HUES64 (cell line): ENCODE data around the gene KRTAP5-9.
"Not testable (repeated sequence)": the region's sequence is repeated elsewhere in the genome, so short reads cannot be mapped to it uniquely, and the experiment has no call there.

Experiments
- H3K27ac ChIP-seq: 2 replicates; pipeline ENCODE4 v1.7.0; 2013; ENCODE audit warnings: low read depth, low read length, inconsistent platforms
- H3K27me3 ChIP-seq: 2 replicates; pipeline ENCODE4 v1.6.1; 2013; ENCODE audit warnings: mild to moderate bottlenecking, low read length; ENCODE audit not compliant: insufficient read depth
- H3K36me3 ChIP-seq: 2 replicates; pipeline ENCODE4 v1.6.1; 2013; ENCODE audit warnings: mild to moderate bottlenecking, low read length; ENCODE audit not compliant: insufficient read depth
- H3K4me1 ChIP-seq: 2 replicates; pipeline ENCODE4 v1.6.1; 2013; ENCODE audit warnings: mild to moderate bottlenecking, low read length, moderate library complexity; ENCODE audit not compliant: insufficient read depth
- H3K4me3 ChIP-seq: 2 replicates; pipeline ENCODE4 v1.5.1; 2013; ENCODE audit warnings: mild to moderate bottlenecking, low read length, moderate library complexity
- H3K9ac ChIP-seq: 2 replicates; pipeline ENCODE4 v1.6.1; 2013; ENCODE audit warnings: mild to moderate bottlenecking, low read depth, low read length
- H3K9me3 ChIP-seq: 2 replicates; pipeline ENCODE4 v1.6.1; 2013; ENCODE audit warnings: low read depth, low read length; ENCODE audit not compliant: insufficient read depth
- WGBS: fragments of 150-250, 120-280 bp; methylation state at CpG from one replicate; pipeline ENCODE4 v1.1.7; 2013; ENCODE audit warnings: missing lambda C conversion rate; 5-methylcytosine and 5-hydroxymethylcytosine counted together

Gene KRTAP5-9

GRCh38 chr11:71564430-71564829 lies 16.2 kb downstream of the KRTAP5-9 start:
- WGBS = 92% methylated on average over 4 of the region's 4 CpGs
- Histone ChIP-seq H3K9me3 (no peaks in the 10 kb centered on the region), H3K9ac (no peak overlapping the region), H3K4me1 (peaks cover 5% of the 10 kb centered on the region; the same call in 1 of the 2 replicates), H3K4me3 (no peak overlapping the region), H3K36me3 (no peaks in the 10 kb centered on the region), H3K27ac (no peak overlapping the region), H3K27me3 (no peaks in the 10 kb centered on the region)

GRCh38 chr11:71565263-71565662 lies 17.0 kb downstream of the KRTAP5-9 start, which contains the start of gene KRTAP5-10:
TSS of gene KRTAP5-10 (plus strand) at chr11:71565563. CDS start at chr11:71565588, 25 bp downstream.
- H3K27me3 ChIP-seq = no peaks in the 10 kb centered on the region
- no peak within 1 kb of the TSS for H3K27ac ChIP-seq
- peaks cover 5% of the 10 kb centered on the region; the same call in 1 of the 2 replicates for H3K4me1 ChIP-seq
- H3K4me3 ChIP-seq = no peak within 1 kb of the TSS
- H3K9me3 ChIP-seq = no peaks in the 10 kb centered on the region
- no peaks in the 10 kb centered on the region for H3K36me3 ChIP-seq
- 92% methylated on average over 5 of the region's 5 CpGs for WGBS
- H3K9ac ChIP-seq = no peak within 1 kb of the TSS

- peaks cover 5% of the 10 kb centered on the region; the same call in 1 of the 2 replicates for H3K4me1 ChIP-seq
- 95% methylated on average over 10 of the region's 10 CpGs for WGBS
- no peak overlapping the region for H3K27ac ChIP-seq
- H3K4me3 ChIP-seq = no peak overlapping the region
- no peak overlapping the region for H3K9ac ChIP-seq
- no peaks in the 10 kb centered on the region for H3K27me3 ChIP-seq
- no peaks in the 10 kb centered on the region for H3K9me3 ChIP-seq
- H3K36me3 ChIP-seq = no peaks in the 10 kb centered on the region
These were observed 17.9 kb downstream of the KRTAP5-9 start for GRCh38 chr11:71566081-71566620.

GRCh38 chr11:71566626-71567599 lies 18.7 kb downstream of the KRTAP5-9 start:
- WGBS = 70% methylated on average over 15 of the region's 21 CpGs
- not testable (repeated sequence) for H3K9ac ChIP-seq, H3K4me1 ChIP-seq, H3K4me3 ChIP-seq, H3K9me3 ChIP-seq, H3K36me3 ChIP-seq, H3K27me3 ChIP-seq, H3K27ac ChIP-seq

GRCh38 chr11:71567633-71568032 lies 19.4 kb downstream of the KRTAP5-9 start:
- H3K27ac ChIP-seq, H3K4me1 ChIP-seq, H3K27me3 ChIP-seq, H3K9ac ChIP-seq, H3K9me3 ChIP-seq, H3K4me3 ChIP-seq, H3K36me3 ChIP-seq: not testable (repeated sequence)
- 79% methylated on average over 8 of the region's 8 CpGs for WGBS

- Histone ChIP-seq H3K9me3 (no peaks in the 10 kb centered on the region), H3K4me1 (peaks cover 5% of the 10 kb centered on the region; the same call in 1 of the 2 replicates), H3K4me3 (no peak overlapping the region), H3K36me3 (no peaks in the 10 kb centered on the region), H3K27me3 (no peaks in the 10 kb centered on the region), H3K27ac (no peak overlapping the region), H3K9ac (no peak overlapping the region)
- 76% methylated on average over 8 of the region's 8 CpGs for WGBS
These were observed 20.6 kb downstream of the KRTAP5-9 start for GRCh38 chr11:71568704-71569349.

GRCh38 chr11:71571101-71571850 lies 23.1 kb downstream of the KRTAP5-9 start:
- H3K4me1 ChIP-seq = not testable (repeated sequence)
- 89% methylated on average over 35 of the region's 39 CpGs for WGBS

GRCh38 chr11:71572811-71573210 lies 24.6 kb downstream of the KRTAP5-9 start:
- Histone ChIP-seq H3K27ac (no peak overlapping the region), H3K36me3 (no peaks in the 10 kb centered on the region), H3K9me3 (no peaks in the 10 kb centered on the region), H3K4me1 (peaks cover 5% of the 10 kb centered on the region; the same call in 1 of the 2 replicates), H3K4me3 (no peak overlapping the region), H3K9ac (no peak overlapping the region), H3K27me3 (no peaks in the 10 kb centered on the region)
- WGBS = 90% methylated on average over 11 of the region's 11 CpGs

More at GRCh38 chr11:71571101-71571850, 23.1 kb downstream of the KRTAP5-9 start:
- H3K27ac ChIP-seq, H3K36me3 ChIP-seq, H3K9ac ChIP-seq, H3K27me3 ChIP-seq, H3K9me3 ChIP-seq, H3K4me3 ChIP-seq: not testable (repeated sequence)

- 88% methylated on average over 5 of the region's 5 CpGs for WGBS
- no peaks in the 10 kb centered on the region for H3K27me3 ChIP-seq
- H3K27ac ChIP-seq = no peak overlapping the region
These were observed 26.2 kb downstream of the KRTAP5-9 start for GRCh38 chr11:71574418-71574817.

GRCh38 chr11:71575723-71576424 lies 27.7 kb downstream of the KRTAP5-9 start:
- H3K27ac ChIP-seq = no peak overlapping the region
- no peaks in the 10 kb centered on the region for H3K9me3 ChIP-seq
- H3K27me3 ChIP-seq = no peaks in the 10 kb centered on the region
- H3K36me3 ChIP-seq = no peaks in the 10 kb centered on the region
- no peak overlapping the region for H3K4me3 ChIP-seq
- peaks cover 9% of the 10 kb centered on the region; the same call in 1 of the 2 replicates for H3K4me1 ChIP-seq
- no peak overlapping the region for H3K9ac ChIP-seq
- 90% methylated on average over 4 of the region's 4 CpGs for WGBS

More at GRCh38 chr11:71574418-71574817, 26.2 kb downstream of the KRTAP5-9 start:
- H3K9ac ChIP-seq = no peak overlapping the region
- no peaks in the 10 kb centered on the region for H3K36me3 ChIP-seq
- H3K9me3 ChIP-seq = no peaks in the 10 kb centered on the region
- 0 out of 2 replicates have a peak, but pooled peaks cover 3% of the 10 kb centered on the region for H3K4me1 ChIP-seq
- H3K4me3 ChIP-seq = no peak overlapping the region
